Choroid plexus epithelial cell (primary cell): ENCODE data around the gene PAM.
A peak's percentile ranks its signal among the peaks of the same experiment; 100 is the strongest.

Experiments used
- DNase-seq: peaks from one replicate; pipeline ENCODE4 v3.0.0-alpha.2; 2010; ENCODE audit warnings: low read depth
- H3K4me3 ChIP-seq: 2 replicates; pipeline ENCODE4 v1.5.1; 2011; ENCODE audit warnings: low read depth, mild to moderate bottlenecking, control low read depth, low read length, moderate library complexity
- TF ChIP-seq, protein P1 (sequence below): conservative IDR thresholded peaks from 2 replicates; pipeline ENCODE4 v1.5.1; 2011; ENCODE audit warnings: low read depth, mild to moderate bottlenecking, control low read depth, inconsistent platforms, low read length, moderate library complexity

The PAM gene

DNA sequence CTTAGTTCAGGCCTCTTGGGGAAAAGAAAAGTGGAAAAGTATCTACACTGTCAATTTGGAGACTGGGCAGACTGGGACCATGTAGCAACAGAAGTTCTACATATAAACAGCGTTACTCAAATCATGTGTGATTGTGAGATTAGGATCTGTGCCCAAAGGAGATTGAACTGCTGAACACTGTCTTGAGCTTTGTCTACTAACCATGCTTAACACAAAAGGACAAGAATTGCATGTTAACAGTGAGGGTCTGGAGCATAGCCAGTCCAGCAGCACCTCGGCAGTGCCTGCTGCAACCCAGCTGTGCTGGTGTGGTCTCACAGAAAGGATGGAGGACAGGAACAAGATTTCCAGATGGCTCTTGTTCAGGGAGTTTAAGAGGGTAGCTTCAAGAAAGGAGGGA lies 5.7 kb downstream of the PAM start:
- peak; percentile 51 for DNase-seq
- TF ChIP-seq, protein P1, sequence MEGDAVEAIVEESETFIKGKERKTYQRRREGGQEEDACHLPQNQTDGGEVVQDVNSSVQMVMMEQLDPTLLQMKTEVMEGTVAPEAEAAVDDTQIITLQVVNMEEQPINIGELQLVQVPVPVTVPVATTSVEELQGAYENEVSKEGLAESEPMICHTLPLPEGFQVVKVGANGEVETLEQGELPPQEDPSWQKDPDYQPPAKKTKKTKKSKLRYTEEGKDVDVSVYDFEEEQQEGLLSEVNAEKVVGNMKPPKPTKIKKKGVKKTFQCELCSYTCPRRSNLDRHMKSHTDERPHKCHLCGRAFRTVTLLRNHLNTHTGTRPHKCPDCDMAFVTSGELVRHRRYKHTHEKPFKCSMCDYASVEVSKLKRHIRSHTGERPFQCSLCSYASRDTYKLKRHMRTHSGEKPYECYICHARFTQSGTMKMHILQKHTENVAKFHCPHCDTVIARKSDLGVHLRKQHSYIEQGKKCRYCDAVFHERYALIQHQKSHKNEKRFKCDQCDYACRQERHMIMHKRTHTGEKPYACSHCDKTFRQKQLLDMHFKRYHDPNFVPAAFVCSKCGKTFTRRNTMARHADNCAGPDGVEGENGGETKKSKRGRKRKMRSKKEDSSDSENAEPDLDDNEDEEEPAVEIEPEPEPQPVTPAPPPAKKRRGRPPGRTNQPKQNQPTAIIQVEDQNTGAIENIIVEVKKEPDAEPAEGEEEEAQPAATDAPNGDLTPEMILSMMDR = no peak
- H3K4me3 ChIP-seq = no peak overlapping the region

DNA sequence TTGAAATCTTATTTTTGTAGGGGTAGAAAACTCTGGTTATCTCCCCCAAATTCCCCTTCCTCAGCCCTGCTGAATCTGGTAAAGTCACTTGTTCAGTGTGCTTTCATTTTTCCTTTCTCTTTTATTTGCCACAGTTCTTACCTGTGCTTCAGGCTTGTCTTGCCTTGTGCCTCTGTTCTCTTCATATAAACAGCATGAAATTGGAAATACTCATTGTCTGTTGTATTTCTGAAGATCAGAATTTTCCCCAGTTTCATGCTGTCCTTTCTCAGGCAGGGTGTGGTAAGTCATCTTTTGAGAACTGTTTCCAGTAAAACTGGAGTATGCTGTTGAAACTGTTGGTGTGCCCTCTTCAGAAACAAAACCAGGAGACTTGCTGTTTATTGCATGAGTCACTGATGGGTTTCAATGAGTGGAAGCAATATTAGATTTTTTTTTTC lies 7.0 kb downstream of the PAM start:
- TF ChIP-seq, protein P1 = no peak
- DNase-seq = peak; percentile 73
- H3K4me3 ChIP-seq = no peak overlapping the region

DNA sequence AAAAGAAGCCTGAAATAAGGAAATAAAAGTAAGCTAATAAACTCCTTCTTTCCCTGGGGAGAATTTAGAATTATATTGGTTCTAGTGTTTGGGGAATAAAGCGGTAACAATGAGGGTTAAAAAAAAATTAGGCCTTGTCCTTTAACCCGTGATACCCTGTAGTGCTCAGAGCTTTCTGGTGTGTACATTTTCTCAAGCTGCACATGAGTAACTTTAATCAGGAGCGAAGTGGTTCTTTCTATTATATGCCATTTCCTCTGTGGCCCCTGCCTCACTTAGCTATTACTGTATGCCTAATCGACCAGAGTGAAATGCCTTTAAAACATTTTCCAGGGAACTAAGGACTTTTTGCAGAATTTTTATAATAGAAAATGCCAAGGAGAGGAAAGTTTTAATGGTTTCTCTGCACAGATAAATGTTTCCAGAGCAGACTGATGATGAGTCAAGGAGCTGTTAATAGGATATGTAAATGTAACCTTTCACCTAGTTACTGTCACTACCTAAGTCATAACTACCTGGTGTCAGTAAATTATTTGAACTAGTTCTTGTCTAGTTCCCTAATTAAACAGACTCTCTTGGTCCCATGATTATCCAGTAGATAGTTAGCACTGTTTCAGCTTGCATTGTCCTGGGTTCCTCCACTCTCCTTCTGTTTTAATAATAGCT lies 7.6 kb downstream of the PAM start:
- no peak for DNase-seq
- H3K4me3 ChIP-seq = no peak overlapping the region

DNA sequence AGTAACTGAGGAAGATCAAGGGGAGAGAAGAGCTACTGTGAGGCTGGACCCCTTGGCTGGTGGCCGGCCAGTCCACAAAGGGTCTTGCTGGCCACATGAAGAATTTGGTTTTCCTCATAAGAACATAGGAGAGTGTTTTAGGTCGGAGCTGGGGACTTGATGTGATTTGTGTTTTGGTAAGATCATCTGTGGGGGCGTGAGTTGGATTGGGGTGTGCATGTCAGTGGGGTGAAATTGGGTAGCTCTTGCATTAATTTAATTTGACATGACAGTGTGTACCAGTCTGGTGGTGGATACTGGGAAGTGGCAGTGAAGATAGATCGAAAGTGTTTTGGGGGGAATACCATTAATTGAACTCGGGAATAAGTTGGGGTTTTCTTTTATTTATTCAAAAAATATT lies 8.6 kb downstream of the PAM start:
- H3K4me3 ChIP-seq = no peak overlapping the region
- TF ChIP-seq, protein P1 = no peak

More for the DNA sequence above, 7.6 kb downstream of the PAM start:
- TF ChIP-seq, protein P1 = no peak

DNA sequence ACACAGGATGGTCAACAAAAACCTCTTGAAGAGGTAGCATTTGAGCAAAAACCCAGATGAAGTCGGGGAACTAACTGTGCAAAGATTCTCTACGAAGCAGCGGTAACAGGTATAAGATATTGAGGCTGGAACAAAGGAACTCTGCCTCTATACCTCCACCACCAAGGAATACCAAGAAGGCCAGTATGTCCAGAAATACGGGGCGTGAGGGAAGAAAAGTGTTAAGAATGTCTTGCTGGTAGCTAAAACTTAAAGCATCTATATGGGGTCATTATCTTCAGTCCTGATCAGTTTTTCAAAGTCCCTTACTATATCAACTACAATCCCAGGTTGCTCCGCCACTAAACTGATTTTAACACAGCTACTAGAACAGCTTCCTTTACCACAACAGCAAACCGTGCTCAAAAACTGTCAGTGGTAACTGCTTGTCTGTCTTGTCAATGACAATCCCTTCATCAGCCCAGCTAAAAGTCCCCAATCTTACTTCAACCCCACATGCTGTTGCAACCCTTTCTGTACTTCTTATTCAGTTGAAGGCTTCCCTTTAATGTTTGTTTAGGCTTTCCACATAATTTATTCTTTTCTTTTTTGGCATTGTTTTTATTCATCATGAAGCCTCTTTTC lies 9.4 kb downstream of the PAM start:
- no peak overlapping the region for H3K4me3 ChIP-seq
- TF ChIP-seq, protein P1 = no peak
- no peak for DNase-seq

More for the DNA sequence above, 8.6 kb downstream of the PAM start:
- no peak for DNase-seq

DNA sequence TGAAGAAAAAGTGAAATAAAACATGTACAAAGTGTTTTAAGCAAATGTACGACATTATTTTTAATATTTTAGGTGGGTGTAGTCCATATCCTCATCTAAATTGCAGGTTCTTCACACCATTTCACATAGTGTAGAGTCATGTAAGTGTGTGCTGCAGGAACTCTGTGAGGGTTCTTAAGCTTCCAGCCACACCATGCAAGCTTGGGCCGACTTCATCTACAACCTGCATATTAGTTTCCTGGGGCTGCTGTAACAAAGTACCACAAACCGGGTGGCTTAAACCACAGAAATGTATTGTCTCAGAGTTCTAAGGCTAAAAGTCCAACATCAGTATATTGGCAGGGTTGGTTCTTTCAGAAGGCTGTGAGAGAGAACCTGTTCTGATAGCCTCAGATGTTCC lies 10.2 kb downstream of the PAM start:
- TF ChIP-seq, protein P1 = no peak
- no peak for DNase-seq
- no peak overlapping the region for H3K4me3 ChIP-seq
